Cardiac fibroblast (primary cell): ENCODE results near the gene VPS50.

ENCODE experiments used
- DNase-seq, 2 donors: peaks; one replicate each; pipeline versions ENCODE4 v3.0.0 to v3.0.0-alpha.2; 2010; ENCODE audit warnings: low read depth in 2 of 2
- H3K4me3 ChIP-seq, 2 donors: replicated peaks in 1 of 2; 1 replicate in 1 of 2; 2 replicates in 1 of 2; pipeline ENCODE4 v1.5.1; 2011; ENCODE audit warnings: low read depth in 2 of 2, low read length in 2 of 2, mild to moderate bottlenecking in 2 of 2, moderate library complexity in 1 of 2
- TF ChIP-seq, protein P1 (sequence below): IDR thresholded peaks from one replicate; pipeline ENCODE4 v1.5.1; 2011; ENCODE audit warnings: low read depth, mild to moderate bottlenecking, low read length, inconsistent platforms

VPS50 gene

DNA sequence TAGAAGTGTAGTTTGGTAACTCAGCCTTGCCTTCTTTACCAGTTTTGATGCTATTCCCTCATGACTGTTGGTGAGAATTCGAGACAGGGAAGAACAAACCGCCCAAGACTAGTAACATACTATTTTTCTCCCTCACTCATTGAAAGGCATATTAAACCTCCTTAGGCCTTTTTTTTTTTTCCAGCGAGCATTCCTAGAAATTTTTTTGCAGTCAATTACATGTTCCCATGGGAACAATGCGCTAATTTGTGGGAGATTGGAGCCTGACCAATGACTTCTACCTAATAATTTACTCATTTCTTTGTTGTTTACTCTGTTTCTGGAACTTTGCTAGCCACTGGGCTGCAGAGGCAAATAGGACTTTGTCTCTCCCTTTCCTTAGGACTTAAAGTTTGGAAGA lies 6.0 kb downstream of the VPS50 start:
- no peak overlapping the region for H3K4me3 ChIP-seq
- DNase-seq, result no peak
- TF ChIP-seq, protein P1, sequence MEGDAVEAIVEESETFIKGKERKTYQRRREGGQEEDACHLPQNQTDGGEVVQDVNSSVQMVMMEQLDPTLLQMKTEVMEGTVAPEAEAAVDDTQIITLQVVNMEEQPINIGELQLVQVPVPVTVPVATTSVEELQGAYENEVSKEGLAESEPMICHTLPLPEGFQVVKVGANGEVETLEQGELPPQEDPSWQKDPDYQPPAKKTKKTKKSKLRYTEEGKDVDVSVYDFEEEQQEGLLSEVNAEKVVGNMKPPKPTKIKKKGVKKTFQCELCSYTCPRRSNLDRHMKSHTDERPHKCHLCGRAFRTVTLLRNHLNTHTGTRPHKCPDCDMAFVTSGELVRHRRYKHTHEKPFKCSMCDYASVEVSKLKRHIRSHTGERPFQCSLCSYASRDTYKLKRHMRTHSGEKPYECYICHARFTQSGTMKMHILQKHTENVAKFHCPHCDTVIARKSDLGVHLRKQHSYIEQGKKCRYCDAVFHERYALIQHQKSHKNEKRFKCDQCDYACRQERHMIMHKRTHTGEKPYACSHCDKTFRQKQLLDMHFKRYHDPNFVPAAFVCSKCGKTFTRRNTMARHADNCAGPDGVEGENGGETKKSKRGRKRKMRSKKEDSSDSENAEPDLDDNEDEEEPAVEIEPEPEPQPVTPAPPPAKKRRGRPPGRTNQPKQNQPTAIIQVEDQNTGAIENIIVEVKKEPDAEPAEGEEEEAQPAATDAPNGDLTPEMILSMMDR, result no peak

DNA sequence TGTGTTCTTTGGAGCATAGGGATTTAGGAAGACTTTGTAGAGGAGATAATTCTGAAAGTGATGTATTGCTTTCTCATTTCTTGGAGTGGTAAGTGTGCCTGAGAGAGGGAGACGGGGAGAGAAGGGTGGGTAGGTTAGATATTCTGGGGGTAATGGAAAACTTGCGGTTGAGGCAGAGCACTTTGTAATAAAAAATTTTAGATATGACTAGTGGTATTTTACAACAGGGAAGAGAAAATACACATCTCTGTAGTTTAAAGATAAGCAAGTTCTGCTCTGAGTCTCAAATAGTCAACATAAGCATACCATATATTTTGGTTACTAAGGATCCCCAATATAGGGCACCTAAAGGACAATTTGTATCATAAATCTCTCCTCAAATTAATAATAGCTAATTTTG lies 6.6 kb downstream of the VPS50 start:
- TF ChIP-seq, protein P1, result no peak
- no peak overlapping the region for H3K4me3 ChIP-seq
- DNase-seq, result no peak

DNA sequence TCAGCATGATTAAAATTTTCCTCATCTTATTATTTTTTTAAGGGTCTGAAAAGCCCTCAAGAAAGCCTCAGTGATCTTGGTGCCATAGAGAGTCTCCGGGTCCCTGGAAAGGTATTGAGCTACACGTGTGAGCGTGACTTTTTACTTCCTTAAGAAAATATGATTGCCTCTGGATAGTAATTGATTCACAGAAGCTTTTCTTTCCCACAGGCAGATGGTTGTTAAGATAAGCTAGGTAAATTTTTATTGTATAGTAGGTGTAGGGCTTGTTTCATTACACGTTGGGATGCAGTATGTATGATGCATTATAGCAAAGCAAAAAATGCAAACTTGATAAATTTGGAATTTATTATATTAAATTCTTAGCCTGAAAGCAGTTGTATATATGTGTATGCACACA lies 7.7 kb downstream of the VPS50 start:
- no peak for DNase-seq
- H3K4me3 ChIP-seq, result no peak overlapping the region
- TF ChIP-seq, protein P1, result no peak

DNA sequence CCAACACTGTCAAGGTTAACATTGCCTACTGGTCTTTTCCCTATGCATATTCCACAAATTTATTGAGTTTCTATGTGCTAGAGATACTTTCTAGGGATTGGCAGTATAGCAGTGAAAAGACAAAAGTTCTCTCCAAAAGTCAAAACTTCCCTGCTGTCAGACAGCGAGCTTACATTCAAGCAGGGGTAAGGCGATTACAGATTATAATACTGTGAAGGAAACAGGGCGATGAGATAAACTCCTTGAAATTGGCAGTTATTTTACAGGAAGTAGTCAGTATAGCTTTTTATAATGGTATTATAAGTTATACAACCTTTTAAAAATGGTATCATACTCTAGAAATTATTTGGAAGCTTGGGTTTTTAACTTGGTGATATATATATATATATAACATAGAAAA lies 9.9 kb downstream of the VPS50 start:
- H3K4me3 ChIP-seq, result no peak overlapping the region
- TF ChIP-seq, protein P1, result no peak
- no peak for DNase-seq

DNA sequence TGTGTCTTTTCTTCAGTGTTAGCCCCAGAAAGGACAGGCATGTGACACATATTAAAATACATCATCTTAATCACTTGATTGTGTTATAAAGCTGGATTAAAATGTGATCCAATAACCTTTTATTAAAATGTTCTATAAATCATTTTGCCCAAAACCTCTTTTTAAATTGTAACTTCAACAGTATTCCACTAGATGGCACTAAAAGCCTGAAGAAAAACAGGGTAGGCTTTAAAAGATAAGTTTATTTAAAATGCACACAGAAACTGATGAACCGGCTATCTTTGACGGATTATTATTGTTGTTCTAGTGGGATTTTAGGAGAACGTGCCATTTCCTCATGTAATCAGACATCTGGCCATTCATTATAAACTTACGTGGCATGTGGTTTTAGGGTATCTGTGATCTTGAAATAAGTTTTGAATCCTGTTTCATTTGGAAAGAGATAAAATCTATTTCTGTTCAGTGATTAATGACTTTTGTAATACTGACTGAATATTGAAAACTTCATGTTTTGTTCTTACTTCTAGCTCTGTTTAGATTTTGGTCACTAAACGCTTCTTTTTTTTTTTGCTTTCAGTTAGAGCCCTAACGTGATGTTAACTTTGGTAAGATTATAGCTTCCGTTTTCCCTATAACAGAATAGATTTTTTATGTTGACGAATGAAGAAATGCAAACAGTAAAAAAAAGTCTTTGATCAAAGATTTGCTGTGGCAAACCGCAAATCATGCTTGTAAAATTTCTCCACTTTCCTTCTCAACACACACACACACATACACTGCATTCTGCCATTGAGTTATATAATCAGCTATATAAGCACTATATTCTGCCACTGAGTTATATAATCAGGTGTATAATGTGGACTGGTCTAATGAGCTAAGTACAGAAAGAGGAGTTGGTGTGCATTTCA lies 13.6 kb downstream of the VPS50 start:
- TF ChIP-seq, protein P1, result peak; percentile 39
- no peak overlapping the region for H3K4me3 ChIP-seq
- DNase-seq, result peak; percentile 53 to 59

DNA sequence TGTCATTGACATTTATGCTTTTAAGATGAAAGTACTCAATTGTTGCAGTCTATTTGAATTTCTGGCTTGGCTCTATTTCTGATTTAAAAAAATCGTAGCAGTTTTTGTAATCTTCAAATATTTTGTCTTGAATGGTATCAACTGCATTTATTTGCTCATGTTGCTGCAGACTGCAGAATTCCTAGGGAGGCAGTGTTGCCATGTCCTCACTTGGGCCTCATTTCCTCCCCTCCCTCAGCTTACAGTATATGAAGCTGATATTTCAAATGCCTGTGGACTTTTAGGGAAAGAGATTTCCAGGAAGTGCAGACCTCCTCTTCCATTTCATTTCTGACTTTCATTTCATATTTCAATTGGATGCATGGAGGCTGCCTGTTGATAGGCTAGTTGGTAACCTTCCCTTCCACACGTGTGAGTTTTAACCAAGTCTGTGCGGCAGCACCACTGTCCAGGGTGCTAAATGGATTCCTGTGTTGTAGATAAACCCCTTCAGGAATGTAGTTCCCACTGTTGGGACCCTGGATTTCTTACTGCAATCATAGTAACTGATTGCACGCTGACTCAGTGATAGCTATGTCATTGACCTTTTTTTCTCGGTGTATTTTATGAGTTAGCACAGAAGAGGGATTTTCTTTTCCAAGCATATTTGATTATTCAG lies 17.5 kb downstream of the VPS50 start:
- H3K4me3 ChIP-seq, result no peak overlapping the region
- TF ChIP-seq, protein P1, result no peak
- peak; percentile 44 to 60 for DNase-seq
